Smooth muscle cell (in vitro differentiated cells): ENCODE measurements around the gene ZFYVE27. TPM values are rescaled to one million over a fixed set of nuclear protein-coding genes. Genes with fewer than 3 reads are reported as not detected.
A peak's percentile ranks its signal among the peaks of the same experiment; 100 is the strongest.

Experiments
- DNase-seq: peaks from one replicate; lab custom pipeline; 2025; ENCODE audit not compliant: unreplicated experiment; lab: John Stamatoyannopoulos, UW
- H2AFZ ChIP-seq: fragments of 200-600 bp; sonication (generic); 2 replicates; pipeline ENCODE4 v1.6.0; 2016; ENCODE audit warnings: antibody characterized with exemption, low read depth, mild to moderate bottlenecking
- H3F3A ChIP-seq: fragments of 200-600 bp; sonication (generic); 2 replicates; pipeline ENCODE4 v1.6.0; 2017; ENCODE audit warnings: antibody characterized with exemption, low read depth
- H3K27ac ChIP-seq: fragments of 200-600 bp; sonication (generic); 2 replicates; pipeline ENCODE4 v1.5.1; 2016; ENCODE audit warnings: low read depth, mild to moderate bottlenecking
- H3K27me3 ChIP-seq: fragments of 200-600 bp; sonication (generic); 2 replicates; pipeline ENCODE4 v1.6.1; 2016; ENCODE audit warnings: low read depth, mild to moderate bottlenecking
- H3K36me3 ChIP-seq: fragments of 200-600 bp; sonication (generic); 2 replicates; pipeline ENCODE4 v1.5.1; 2016; ENCODE audit warnings: low read depth
- H3K4me1 ChIP-seq: fragments of 200-600 bp; sonication (generic); 2 replicates; pipeline ENCODE4 v1.5.1; 2016; ENCODE audit warnings: low read depth
- H3K4me2 ChIP-seq: fragments of 200-600 bp; sonication (generic); 2 replicates; pipeline ENCODE4 v1.6.0; 2016; ENCODE audit warnings: mild to moderate bottlenecking
- H3K4me3 ChIP-seq: fragments of 200-600 bp; sonication (generic); 2 replicates; pipeline ENCODE4 v1.5.1; 2016; ENCODE audit warnings: mild to moderate bottlenecking
- H3K79me2 ChIP-seq: fragments of 200-600 bp; sonication (generic); 2 replicates; pipeline ENCODE4 v1.6.0; 2016; ENCODE audit warnings: low read depth, mild to moderate bottlenecking
- H3K9ac ChIP-seq: fragments of 200-600 bp; sonication (generic); 2 replicates; pipeline ENCODE4 v1.6.0; 2016; ENCODE audit warnings: low read depth
- H3K9me3 ChIP-seq: fragments of 200-600 bp; sonication (generic); replicated peaks from 2 replicates; pipeline ENCODE4 v1.5.1; 2016; ENCODE audit warnings: low read depth
- H4K20me1 ChIP-seq: fragments of 200-600 bp; sonication (generic); 2 replicates; pipeline ENCODE4 v1.6.0; 2016; ENCODE audit warnings: low read depth
- CTCF ChIP-seq: fragments of 200-600 bp; sonication (generic); IDR thresholded peaks from 2 replicates; pipeline ENCODE4 v1.5.1; 2017; ENCODE audit warnings: borderline replicate concordance, mild to moderate bottlenecking, antibody characterized with exemption; ENCODE audit not compliant: insufficient read depth, poor library complexity, severe bottlenecking
- WGBS: methylation state at CpG from one replicate; pipeline ENCODE4 v1.1.7; 2016; ENCODE audit warnings: low lambda C conversion rate; 5-methylcytosine and 5-hydroxymethylcytosine counted together
- polyA plus RNA-seq: library from polyadenylated mRNA; unstranded; fragments of >200 nt; fragmentation: Nextera tagmentation; extraction: Ambion mirVana; gene quantifications from 2 replicates; pipeline ENCODE4 v1.2.1, GENCODE V29; 2016
- total RNA-seq: library from RNA; depleted of rRNA; stranded (reverse); fragments of >200 nt; gene quantifications from 2 replicates; pipeline ENCODE4 v1.2.3, GENCODE V29; 2014

The ZFYVE27 gene
- total and polyA plus RNA-seq, 2 experiments from 2014 or later: 7.0 to 11.4 TPM

- Histone ChIP-seq H4K20me1 (peaks cover 28% of the 10 kb centered on the region), H3K27me3 (no peaks in the 10 kb centered on the region), H3K9ac (peak within 1 kb of the TSS; percentile 94), H3K27ac (peak within 1 kb of the TSS; percentile 98), H3K79me2 (peaks cover 16% of the 10 kb centered on the region), H3K9me3 (no peaks in the 10 kb centered on the region), H3K4me1 (peaks cover 26% of the 10 kb centered on the region), H3F3A (no peaks in the 10 kb centered on the region), H3K36me3 (no peaks in the 10 kb centered on the region), H2AFZ (peak within 1 kb of the TSS; percentile 58), H3K4me3 (peak within 1 kb of the TSS; percentile 79), H3K4me2 (peak within 1 kb of the TSS; percentile 87)
- 7% methylated on average over 15 of the region's 37 CpGs for WGBS
- peak; percentile 42 for DNase-seq
- no peak for TF ChIP-seq CTCF
Measured at GRCh38 chr10:97713339-97713825, 23.5 kb upstream of the ZFYVE27 start, which contains the start of gene MARVELD1. MARVELD1 (plus strand) TSS chr10:97713730; CDS start chr10:97713877, 147 bp downstream.

- 3% methylated on average over 43 of the region's 69 CpGs for WGBS
- no peaks in the 10 kb centered on the region for H3K9me3 ChIP-seq
- H3K36me3 ChIP-seq: no peaks in the 10 kb centered on the region
- peak overlapping the region; percentile 94 for H3K9ac ChIP-seq
- no peaks in the 10 kb centered on the region for H3F3A ChIP-seq
- DNase-seq: peak; percentile 67
- peaks cover 28% of the 10 kb centered on the region for H4K20me1 ChIP-seq
- H2AFZ ChIP-seq: peak overlapping the region; percentile 2
- no peaks in the 10 kb centered on the region for H3K27me3 ChIP-seq
- H3K27ac ChIP-seq: peak overlapping the region; percentile 98
- no peak for TF ChIP-seq CTCF
- H3K79me2 ChIP-seq: peaks cover 16% of the 10 kb centered on the region
- H3K4me2 ChIP-seq: peak overlapping the region; percentile 87
- peaks cover 32% of the 10 kb centered on the region for H3K4me1 ChIP-seq
- peak overlapping the region; percentile 79 for H3K4me3 ChIP-seq
Measured at GRCh38 chr10:97713826-97714400, 23.0 kb upstream of the ZFYVE27 start.

- TF ChIP-seq CTCF: no peak
- peak overlapping the region; percentile 94 for H3K9ac ChIP-seq
- H3K27me3 ChIP-seq: no peaks in the 10 kb centered on the region
- H3K4me1 ChIP-seq: peaks cover 38% of the 10 kb centered on the region
- no peaks in the 10 kb centered on the region for H3F3A ChIP-seq
- WGBS: 2% methylated on average over 49 of the region's 74 CpGs
- H3K4me3 ChIP-seq: peak overlapping the region; percentile 79
- H3K9me3 ChIP-seq: no peaks in the 10 kb centered on the region
- peak overlapping the region; percentile 2 for H2AFZ ChIP-seq
- H4K20me1 ChIP-seq: peaks cover 28% of the 10 kb centered on the region
- peak overlapping the region; percentile 98 for H3K27ac ChIP-seq
- H3K36me3 ChIP-seq: no peaks in the 10 kb centered on the region
- peaks cover 16% of the 10 kb centered on the region for H3K79me2 ChIP-seq
- H3K4me2 ChIP-seq: peak overlapping the region; percentile 87
- DNase-seq: peak; percentile 76
Measured at GRCh38 chr10:97714401-97715258, 22.3 kb upstream of the ZFYVE27 start.
